ENCODE results near the gene CHST11.
A peak's percentile ranks its signal among the peaks of the same experiment; 100 is the strongest.

Gene CHST11

GRCh38 chr12:104425614-104426013 is 31.1 kb upstream of the CHST11 start:
- in situ Hi-C loops (cut with HindIII; ENCODE audit: low sequenced_read_pairs), result no loop called here
- no peak for TF ChIP-seq CTCF (IDR thresholded peaks at IDR 0.05; ENCODE audit: low read depth, low read length)
- no peak overlapping the region for H3K4me3 ChIP-seq (ENCODE audit: low read depth, low read length)
- no peak for DNase-seq (ENCODE audit: low read depth, low spot score)

DNA sequence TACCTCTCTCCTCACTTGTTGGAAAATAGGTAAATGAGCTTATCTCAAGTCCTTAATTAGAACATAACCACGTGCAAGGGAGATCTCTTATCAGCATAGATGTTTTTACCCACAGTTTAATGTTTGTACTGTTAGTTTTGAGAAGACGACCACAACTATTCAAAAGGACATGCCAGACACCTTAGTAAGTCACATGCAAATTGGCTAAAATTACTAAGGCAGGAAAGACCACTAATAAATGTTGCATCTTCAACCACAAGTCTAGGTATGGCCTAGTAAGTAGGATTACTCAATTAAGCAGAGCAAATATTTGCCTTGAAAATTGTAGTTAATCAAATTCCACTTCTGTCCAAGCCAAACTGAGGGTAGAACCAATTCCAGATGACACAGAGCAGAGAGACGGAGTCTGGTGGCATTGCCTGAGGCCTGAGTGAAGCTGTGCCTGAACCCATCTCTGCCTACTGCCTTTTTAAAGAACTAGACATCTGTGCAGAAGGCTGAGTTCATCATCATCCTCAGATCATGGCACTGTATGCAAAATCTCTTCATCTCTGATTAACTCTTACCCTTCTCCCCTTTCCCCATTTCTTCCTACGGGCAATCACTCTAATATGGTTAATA is 29.7 kb upstream of the CHST11 start:
- in situ Hi-C loops (cut with HindIII; ENCODE audit: low sequenced_read_pairs), result no loop called here
- H3K4me3 ChIP-seq (ENCODE audit: low read depth, low read length), result no peak overlapping the region
- peak; percentile 53 for DNase-seq (ENCODE audit: low read depth, low spot score)
- no peak for TF ChIP-seq CTCF (IDR thresholded peaks at IDR 0.05; ENCODE audit: low read depth, low read length)

- DNase-seq (ENCODE audit: low read depth, low spot score), result no peak
- no peak for TF ChIP-seq CTCF (IDR thresholded peaks at IDR 0.05; ENCODE audit: low read depth, low read length)
- in situ Hi-C loops (cut with HindIII; ENCODE audit: low sequenced_read_pairs), result no loop called here
- H3K4me3 ChIP-seq (ENCODE audit: low read depth, low read length), result no peak overlapping the region
Measured at GRCh38 chr12:104427547-104427938, 29.2 kb upstream of the CHST11 start.

GRCh38 chr12:104433061-104433460 is 23.7 kb upstream of the CHST11 start:
- TF ChIP-seq CTCF (IDR thresholded peaks at IDR 0.05; ENCODE audit: low read depth, low read length), result no peak
- in situ Hi-C loops (cut with HindIII; ENCODE audit: low sequenced_read_pairs), result no loop called here
- H3K4me3 ChIP-seq (ENCODE audit: low read depth, low read length), result no peak overlapping the region
- DNase-seq (ENCODE audit: low read depth, low spot score), result no peak

- H3K4me3 ChIP-seq (ENCODE audit: low read depth, low read length), result no peak overlapping the region
- in situ Hi-C loops (cut with HindIII; ENCODE audit: low sequenced_read_pairs), result no loop called here
- no peak for DNase-seq (ENCODE audit: low read depth, low spot score)
- no peak for TF ChIP-seq CTCF (IDR thresholded peaks at IDR 0.05; ENCODE audit: low read depth, low read length)
Measured at GRCh38 chr12:104434129-104434528, 22.6 kb upstream of the CHST11 start.

GRCh38 chr12:104435175-104435574 is 21.6 kb upstream of the CHST11 start:
- no peak for DNase-seq (ENCODE audit: low read depth, low spot score)
- in situ Hi-C loops (cut with HindIII; ENCODE audit: low sequenced_read_pairs), result no loop called here
- H3K4me3 ChIP-seq (ENCODE audit: low read depth, low read length), result no peak overlapping the region
- no peak for TF ChIP-seq CTCF (IDR thresholded peaks at IDR 0.05; ENCODE audit: low read depth, low read length)

DNA sequence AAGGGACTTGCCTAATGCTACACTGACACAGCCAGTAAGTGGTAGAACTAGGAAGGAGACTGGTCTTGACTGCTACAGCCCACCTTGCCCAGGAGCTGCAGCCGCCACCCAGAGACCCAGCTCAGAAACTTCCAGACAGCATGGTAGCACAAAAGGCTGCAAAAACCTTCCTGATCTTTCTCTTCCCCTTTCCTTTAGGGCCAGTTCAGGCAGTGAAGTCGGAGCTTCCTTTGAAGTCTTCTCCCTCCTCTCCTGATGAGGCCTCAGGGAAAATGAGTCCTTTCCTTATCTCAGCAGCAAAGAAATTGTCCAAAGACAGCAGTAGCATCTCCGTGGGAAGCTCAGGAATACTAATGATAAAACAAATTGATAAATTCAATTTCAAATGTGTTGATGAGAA is 21.0 kb upstream of the CHST11 start:
- no peak for DNase-seq (ENCODE audit: low read depth, low spot score)
- no peak for TF ChIP-seq CTCF (IDR thresholded peaks at IDR 0.05; ENCODE audit: low read depth, low read length)
- no peak overlapping the region for H3K4me3 ChIP-seq (ENCODE audit: low read depth, low read length)
- in situ Hi-C loops (cut with HindIII; ENCODE audit: low sequenced_read_pairs), result no loop called here

Measured in astrocyte of the spinal cord (primary cell).